ENCODE data around the gene MC3R. TPM values are rescaled to one million over a fixed set of nuclear protein-coding genes. Genes with fewer than 3 reads are reported as not detected.

Gene MC3R
- total and polyA plus RNA-seq, 3 donors from 2014 or later: not detected

- Histone ChIP-seq H3K36me3 (ENCODE audit: low read depth, missing control alignments) (no peaks in the 10 kb centered on the region), H3K4me1 (no peaks in the 10 kb centered on the region), H3K27ac (no peak overlapping the region), H3K27me3 (no peaks in the 10 kb centered on the region), H3K9me3 (no peaks in the 10 kb centered on the region), H3K4me3 (no peak overlapping the region)
- WGBS, 2 donors: 87 to 88% methylated on average over 7 of the region's 7 CpGs
- intact Hi-C loops (cut with DNase I; ENCODE audit: low total_unique reads): no loop called here
- TF ChIP-seq CTCF (IDR thresholded peaks at IDR 0.05) (no peak), POLR2A (IDR thresholded peaks at IDR 0.05) (no peak)
- no peak for DNase-seq
Observed at GRCh38 chr20:56257604-56258003, 9.1 kb downstream of the MC3R start.

DNA sequence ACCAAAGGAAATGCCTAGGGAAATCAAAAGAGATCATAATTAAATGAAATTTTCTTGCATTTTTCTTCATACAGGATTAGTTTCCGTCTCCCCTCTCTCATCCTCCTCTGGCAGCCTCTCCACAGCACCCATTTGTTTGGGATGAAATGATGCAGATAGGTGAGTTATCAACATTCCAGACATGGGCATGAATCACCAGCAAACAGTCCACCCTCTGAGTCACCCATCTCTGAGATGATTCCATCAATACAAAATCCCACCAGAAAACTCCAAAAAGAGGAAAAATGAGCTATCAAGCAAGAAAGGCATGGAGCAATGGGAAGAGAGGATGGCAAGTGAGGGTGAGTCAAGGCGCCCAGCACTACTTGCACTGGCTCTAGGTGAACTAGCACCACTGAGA is 11.4 kb downstream of the MC3R start:
- Histone ChIP-seq H3K4me3 (no peak overlapping the region), H3K9me3 (no peaks in the 10 kb centered on the region), H3K36me3 (ENCODE audit: low read depth, missing control alignments) (no peaks in the 10 kb centered on the region), H3K4me1 (no peaks in the 10 kb centered on the region), H3K27me3 (no peaks in the 10 kb centered on the region), H3K27ac (no peak overlapping the region)
- 79 to 85% methylated on average over 2 of the region's 2 CpGs for WGBS, 2 donors
- TF ChIP-seq CTCF (IDR thresholded peaks at IDR 0.05): no peak
- intact Hi-C loops (cut with DNase I; ENCODE audit: low total_unique reads): no loop called here
- DNase-seq: no peak

DNA sequence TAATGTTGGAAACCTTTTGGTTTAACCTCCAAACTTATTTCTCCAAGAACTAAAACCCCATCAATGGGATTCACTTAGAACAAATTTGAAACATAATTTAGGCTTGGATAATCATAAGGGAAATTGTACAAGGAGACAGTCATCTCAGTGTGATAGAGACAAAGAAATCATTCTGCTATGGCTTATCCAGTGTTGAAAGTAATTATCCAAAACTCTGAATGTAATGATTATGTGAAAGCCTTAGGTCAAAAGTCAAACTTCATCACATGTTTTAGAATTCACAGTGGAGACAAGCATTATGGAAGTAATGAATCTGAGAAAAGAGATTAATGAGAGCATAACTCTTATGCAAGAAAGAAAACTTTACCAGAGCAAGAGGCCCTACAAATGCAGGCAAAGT is 20.0 kb downstream of the MC3R start:
- no peaks in the 10 kb centered on the region for H3K36me3 ChIP-seq (ENCODE audit: low read depth, missing control alignments)
- H3K27me3 ChIP-seq: no peaks in the 10 kb centered on the region
- TF ChIP-seq CTCF (IDR thresholded peaks at IDR 0.05) (no peak), POLR2A (IDR thresholded peaks at IDR 0.05) (no peak)
- DNase-seq: no peak
- no peak overlapping the region for H3K27ac ChIP-seq
- no peak overlapping the region for H3K4me3 ChIP-seq
- H3K4me1 ChIP-seq: no peaks in the 10 kb centered on the region
- H3K9me3 ChIP-seq: no peaks in the 10 kb centered on the region
- intact Hi-C loops (cut with DNase I; ENCODE audit: low total_unique reads): no loop called here

DNA sequence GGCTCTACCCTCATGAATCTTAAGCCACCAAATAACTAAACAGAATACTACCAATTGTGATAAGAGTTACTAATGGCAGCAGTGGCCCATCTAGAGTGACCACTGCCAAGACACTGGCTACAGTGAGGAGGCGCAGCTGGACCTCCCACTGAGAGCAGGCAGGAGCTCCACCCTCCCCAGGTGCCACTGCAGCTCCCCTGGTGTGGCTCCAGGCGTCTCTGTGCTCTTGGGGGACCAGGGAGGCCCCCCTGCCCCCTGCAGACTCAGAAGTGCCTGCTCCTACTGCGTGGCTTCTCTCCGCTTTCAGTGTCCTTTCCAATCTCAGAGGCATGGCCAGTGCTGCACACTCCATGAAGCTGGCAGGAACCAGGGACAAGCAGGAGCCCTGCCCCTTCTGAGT is 23.4 kb downstream of the MC3R start:
- TF ChIP-seq CTCF (IDR thresholded peaks at IDR 0.05) (no peak), POLR2A (IDR thresholded peaks at IDR 0.05) (no peak)
- intact Hi-C loops (cut with DNase I; ENCODE audit: low total_unique reads): no loop called here
- no peak for DNase-seq
- 82% methylated on average over 4 of the region's 4 CpGs; no CpG with 5 or more reads in 1 of the 2 donors for WGBS, 2 donors
- Histone ChIP-seq H3K4me1 (no peaks in the 10 kb centered on the region), H3K9me3 (no peaks in the 10 kb centered on the region), H3K27me3 (no peaks in the 10 kb centered on the region), H3K36me3 (ENCODE audit: low read depth, missing control alignments) (no peaks in the 10 kb centered on the region), H3K4me3 (no peak overlapping the region), H3K27ac (no peak overlapping the region)

DNA sequence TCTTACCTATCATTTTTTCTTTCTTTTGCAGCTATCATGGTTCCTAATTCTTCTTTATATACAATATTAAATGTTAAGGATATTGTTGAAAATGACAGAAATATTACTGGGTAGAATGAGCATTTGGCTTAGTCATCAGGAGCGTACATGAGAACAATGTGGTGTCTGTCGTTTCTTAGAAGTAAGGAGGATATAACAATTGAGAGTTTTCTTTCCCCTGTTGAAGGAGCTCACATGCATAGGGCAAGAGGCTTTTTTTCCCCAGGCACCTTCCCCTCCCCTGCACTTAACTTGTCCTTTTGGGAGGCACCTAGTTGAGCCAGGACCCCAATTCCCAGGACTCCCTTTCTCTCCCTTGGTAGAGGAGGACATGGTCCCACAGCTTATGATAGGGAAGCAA is 25.0 kb downstream of the MC3R start:
- no peaks in the 10 kb centered on the region for H3K36me3 ChIP-seq (ENCODE audit: low read depth, missing control alignments)
- H3K4me3 ChIP-seq: no peak overlapping the region
- intact Hi-C loops (cut with DNase I; ENCODE audit: low total_unique reads): no loop called here
- H3K27ac ChIP-seq: no peak overlapping the region
- 84 to 88% methylated on average over 2 of the region's 2 CpGs for WGBS, 2 donors
- DNase-seq: no peak
- H3K4me1 ChIP-seq: no peaks in the 10 kb centered on the region
- H3K9me3 ChIP-seq: no peaks in the 10 kb centered on the region
- TF ChIP-seq POLR2A (IDR thresholded peaks at IDR 0.05): no peak
- no peaks in the 10 kb centered on the region for H3K27me3 ChIP-seq
